GM20000 (cell line): ENCODE data around the gene SLCO4A1.

Source experiments
- DNase-seq: peaks from one replicate; pipeline ENCODE4 v3.0.0; 2012; ENCODE audit warnings: low spot score
- TF ChIP-seq, protein P1 (sequence below): IDR thresholded peaks from 2 replicates; pipeline ENCODE4 v1.5.1; 2012; ENCODE audit warnings: mild to moderate bottlenecking, control low read depth; ENCODE audit errors: extremely low read depth, missing control alignments

SLCO4A1 gene

DNA sequence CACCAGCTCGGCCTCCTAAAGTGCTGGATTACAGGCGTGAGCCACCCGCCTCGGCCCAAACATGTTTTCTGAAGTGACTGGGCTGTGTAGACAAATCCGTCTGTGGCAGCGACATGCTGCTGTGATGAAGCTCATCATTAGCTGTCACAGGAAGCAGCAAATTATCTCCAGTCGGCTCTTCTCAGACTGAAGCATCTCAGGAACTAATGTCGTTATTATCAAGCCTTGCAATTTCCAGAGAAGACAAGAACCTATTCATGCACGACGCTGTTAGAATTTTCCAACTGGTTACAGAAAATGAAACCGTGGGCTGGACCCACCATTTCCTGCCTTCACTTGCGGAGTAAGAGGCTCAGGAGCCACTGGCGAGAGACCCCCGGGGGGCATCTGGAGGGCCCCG is 49.2 kb downstream of the SLCO4A1 start:
- DNase-seq = no peak
- TF ChIP-seq, protein P1, sequence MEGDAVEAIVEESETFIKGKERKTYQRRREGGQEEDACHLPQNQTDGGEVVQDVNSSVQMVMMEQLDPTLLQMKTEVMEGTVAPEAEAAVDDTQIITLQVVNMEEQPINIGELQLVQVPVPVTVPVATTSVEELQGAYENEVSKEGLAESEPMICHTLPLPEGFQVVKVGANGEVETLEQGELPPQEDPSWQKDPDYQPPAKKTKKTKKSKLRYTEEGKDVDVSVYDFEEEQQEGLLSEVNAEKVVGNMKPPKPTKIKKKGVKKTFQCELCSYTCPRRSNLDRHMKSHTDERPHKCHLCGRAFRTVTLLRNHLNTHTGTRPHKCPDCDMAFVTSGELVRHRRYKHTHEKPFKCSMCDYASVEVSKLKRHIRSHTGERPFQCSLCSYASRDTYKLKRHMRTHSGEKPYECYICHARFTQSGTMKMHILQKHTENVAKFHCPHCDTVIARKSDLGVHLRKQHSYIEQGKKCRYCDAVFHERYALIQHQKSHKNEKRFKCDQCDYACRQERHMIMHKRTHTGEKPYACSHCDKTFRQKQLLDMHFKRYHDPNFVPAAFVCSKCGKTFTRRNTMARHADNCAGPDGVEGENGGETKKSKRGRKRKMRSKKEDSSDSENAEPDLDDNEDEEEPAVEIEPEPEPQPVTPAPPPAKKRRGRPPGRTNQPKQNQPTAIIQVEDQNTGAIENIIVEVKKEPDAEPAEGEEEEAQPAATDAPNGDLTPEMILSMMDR = no peak

DNA sequence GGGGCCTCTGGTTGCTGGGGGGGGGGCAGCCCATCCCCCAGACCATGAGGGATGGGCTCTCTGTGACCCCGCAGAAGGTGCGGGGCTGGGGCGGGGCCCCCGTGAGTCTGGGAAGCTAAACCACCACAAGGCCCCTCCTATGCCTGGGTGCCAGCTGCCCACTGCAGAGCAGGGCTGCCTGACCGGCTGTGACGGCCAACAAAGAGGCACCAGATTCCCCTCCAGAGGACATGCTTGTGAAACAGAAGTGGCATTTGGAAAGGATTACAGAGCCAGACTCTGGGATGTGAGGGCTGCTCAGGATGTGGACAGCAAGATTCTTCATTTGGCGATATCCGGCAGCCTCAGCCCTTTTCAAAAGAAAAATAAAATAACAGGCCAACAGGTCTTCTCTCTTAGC is 49.9 kb downstream of the SLCO4A1 start:
- DNase-seq = no peak
- TF ChIP-seq, protein P1 = no peak

DNA sequence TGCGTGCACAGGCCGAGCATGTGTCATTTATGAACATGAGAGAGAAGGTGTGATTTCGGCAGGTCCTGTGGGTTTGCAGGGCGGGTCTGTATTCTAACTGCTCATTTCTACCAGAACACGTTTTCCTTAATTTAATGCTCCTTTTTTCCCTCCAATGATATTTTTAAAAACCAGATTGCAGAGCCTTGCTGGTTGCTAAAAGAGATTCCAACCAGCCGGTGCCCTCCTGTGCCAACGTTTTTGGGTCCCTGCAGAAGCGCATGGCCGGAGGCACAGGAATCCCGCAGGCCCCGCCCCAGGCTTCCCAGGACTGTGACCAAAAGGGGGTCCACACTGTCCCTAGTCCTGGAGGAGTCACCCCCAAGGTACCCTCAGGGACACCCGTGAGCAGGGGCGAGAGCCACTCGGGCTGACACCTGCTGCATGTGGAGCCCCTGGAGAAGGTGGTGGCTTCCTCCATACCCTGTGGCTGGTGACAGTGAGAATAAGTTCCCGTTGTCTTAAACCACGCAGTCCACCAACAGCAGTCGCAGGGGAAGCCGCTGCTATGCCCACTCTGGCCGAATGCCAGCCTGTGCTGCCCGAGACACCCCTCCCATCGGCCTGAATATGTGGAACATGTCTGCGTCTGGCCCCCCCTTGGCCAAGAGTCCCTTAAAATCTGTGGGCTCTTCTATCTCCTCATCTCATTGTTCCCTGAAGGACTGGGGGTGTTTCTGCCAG is 50.7 kb downstream of the SLCO4A1 start:
- TF ChIP-seq, protein P1 = no peak
- no peak for DNase-seq

DNA sequence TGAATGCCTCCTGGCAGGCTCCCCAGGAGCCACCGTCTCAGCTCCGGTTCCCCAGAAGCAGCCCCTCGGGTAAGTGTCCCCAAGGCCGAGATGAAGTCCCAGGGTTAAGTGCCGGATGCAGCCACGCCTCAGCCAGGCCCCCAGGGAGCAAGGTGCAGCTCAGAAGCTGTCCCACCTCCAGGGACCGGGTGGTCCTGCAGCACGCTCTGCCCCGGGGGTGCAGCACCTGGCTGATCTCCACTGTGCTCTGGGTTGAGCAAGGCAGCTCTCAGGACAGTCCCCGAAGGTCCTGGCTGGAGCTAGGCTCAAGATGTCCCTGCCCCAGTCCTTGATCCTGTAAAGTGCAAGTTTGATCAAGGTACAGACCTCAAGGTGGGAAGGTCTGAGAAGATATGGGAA is 51.2 kb downstream of the SLCO4A1 start:
- TF ChIP-seq, protein P1 = no peak

DNA sequence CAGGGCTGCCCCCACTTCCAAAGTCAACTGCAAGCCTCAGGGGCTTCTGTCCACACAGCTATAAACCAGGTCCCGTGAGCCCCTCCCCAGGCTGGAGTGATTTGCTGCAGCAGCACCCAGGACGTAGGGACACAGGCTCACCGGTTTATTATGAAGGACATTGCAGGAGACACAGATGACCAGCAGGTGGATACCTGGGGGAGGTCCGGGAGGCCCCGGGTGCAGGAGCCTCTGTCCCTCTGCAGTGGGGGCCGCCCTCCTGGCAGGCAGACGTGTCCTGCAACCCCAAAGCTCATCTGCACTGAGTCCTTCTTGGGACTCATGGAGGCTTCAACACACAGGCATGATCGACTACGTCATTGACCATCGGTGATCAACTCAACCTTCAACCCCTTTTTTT is 51.8 kb downstream of the SLCO4A1 start:
- TF ChIP-seq, protein P1 = no peak
- no peak for DNase-seq

More for the DNA sequence above, 51.2 kb downstream of the SLCO4A1 start:
- DNase-seq = no peak

DNA sequence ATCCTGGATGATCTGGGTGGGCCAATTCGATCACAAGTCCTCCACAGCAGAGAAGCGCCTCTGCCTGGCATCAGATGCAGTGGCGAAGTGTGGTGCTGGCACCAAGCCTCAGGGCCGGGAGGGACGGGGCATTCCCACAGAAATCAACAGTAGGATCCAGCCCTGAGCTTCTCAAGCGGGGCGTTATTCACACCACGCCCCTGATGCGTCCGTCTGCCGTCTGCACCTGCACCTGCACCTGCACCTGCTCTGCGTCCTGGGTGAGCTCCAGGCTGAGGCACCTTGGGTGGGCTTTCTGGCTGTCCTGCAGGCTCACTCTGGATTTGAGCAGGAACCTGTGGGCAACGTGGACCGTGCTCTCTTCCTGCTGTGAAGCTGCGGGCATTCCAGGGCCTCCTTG is 52.6 kb downstream of the SLCO4A1 start:
- TF ChIP-seq, protein P1 = no peak
- DNase-seq = no peak

DNA sequence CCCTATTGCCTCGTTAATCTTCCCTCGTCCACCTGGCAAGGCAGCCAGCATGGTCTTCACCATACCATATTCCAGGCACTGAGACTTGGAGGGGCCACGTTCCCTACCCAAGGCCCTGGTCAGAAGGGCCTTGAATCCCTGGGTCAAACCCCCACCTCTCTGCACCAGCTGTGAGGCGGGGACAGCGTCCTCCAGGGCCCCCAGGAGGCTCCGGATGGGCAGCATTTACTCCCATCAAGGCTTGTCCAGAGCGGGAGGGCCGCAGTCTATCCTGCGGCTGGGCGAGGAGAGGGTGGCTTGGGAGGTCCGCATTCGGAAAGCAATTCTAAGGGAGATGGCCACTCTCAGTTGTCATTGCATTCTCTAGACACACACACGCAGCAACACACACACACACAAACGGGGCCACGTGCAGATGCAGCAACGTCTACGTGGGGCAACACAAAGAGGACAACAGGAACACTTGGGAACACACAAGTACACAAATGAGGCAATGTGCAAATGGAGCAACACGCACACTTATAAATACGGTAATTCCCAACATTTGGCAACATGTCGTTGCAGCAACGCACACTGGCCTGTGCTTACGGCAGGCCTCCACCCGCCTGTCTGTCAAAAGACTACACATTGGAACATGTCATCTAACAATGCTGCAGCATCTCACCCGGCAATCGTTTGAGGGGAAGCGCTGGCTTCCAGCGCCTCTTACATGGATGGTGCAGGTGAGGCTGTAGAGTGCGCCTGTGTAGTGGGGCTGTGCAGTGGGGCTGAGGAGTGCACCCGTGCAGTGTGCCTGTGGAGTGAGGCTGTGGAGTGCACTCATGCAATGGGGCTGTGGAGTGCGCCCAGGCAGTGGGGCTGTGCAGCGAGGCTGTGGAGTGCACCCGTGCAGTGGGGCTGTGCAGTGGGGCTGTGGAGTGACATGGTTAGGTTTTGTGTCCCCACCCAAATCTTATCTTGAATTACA is 53.4 kb downstream of the SLCO4A1 start:
- no peak for DNase-seq
- TF ChIP-seq, protein P1 = no peak
